ENCODE results near the gene DLX5.

Gene DLX5

GRCh38 chr7:96977445-96977844 lies 47.2 kb downstream of the DLX5 start:
- H3K9me3 ChIP-seq (ENCODE audit: low read length), result no peaks in the 10 kb centered on the region
- H3K4me3 ChIP-seq (ENCODE audit: low read depth in 1 of 2, low read length in 2 of 2), result no peak overlapping the region
- no peaks in the 10 kb centered on the region for H3K27me3 ChIP-seq (ENCODE audit: control insufficient read depth in 1 of 2, insufficient read depth in 2 of 2, low read length in 2 of 2)
- H3K27ac ChIP-seq (ENCODE audit: low read depth, low read length), result no peak overlapping the region
- H3K4me1 ChIP-seq (ENCODE audit: insufficient read depth, low read length), result no peaks in the 10 kb centered on the region
- H3K36me3 ChIP-seq (ENCODE audit: insufficient read depth, low read length), result no peaks in the 10 kb centered on the region
- H3K9ac ChIP-seq (ENCODE audit: low read length), result no peak overlapping the region

GRCh38 chr7:96976106-96976505 lies 48.5 kb downstream of the DLX5 start:
- Histone ChIP-seq H3K4me3 (ENCODE audit: low read depth in 1 of 2, low read length in 2 of 2) (no peak overlapping the region), H3K9ac (ENCODE audit: low read length) (no peak overlapping the region), H3K4me1 (ENCODE audit: insufficient read depth, low read length) (no peaks in the 10 kb centered on the region), H3K27ac (ENCODE audit: low read depth, low read length) (no peak overlapping the region), H3K27me3 (ENCODE audit: control insufficient read depth in 1 of 2, insufficient read depth in 2 of 2, low read length in 2 of 2) (no peaks in the 10 kb centered on the region), H3K9me3 (ENCODE audit: low read length) (no peaks in the 10 kb centered on the region), H3K36me3 (ENCODE audit: insufficient read depth, low read length) (no peaks in the 10 kb centered on the region)

- H3K27ac ChIP-seq (ENCODE audit: low read depth, low read length), result no peak overlapping the region
- no peaks in the 10 kb centered on the region for H3K4me1 ChIP-seq (ENCODE audit: insufficient read depth, low read length)
Measured at GRCh38 chr7:96973986-96974385, 50.6 kb downstream of the DLX5 start.

GRCh38 chr7:96970739-96971138 lies 53.9 kb downstream of the DLX5 start:
- Histone ChIP-seq H3K27me3 (ENCODE audit: control insufficient read depth in 1 of 2, insufficient read depth in 2 of 2, low read length in 2 of 2) (no peaks in the 10 kb centered on the region), H3K36me3 (ENCODE audit: insufficient read depth, low read length) (no peaks in the 10 kb centered on the region), H3K9ac (ENCODE audit: low read length) (no peak overlapping the region)

More at GRCh38 chr7:96973986-96974385, 50.6 kb downstream of the DLX5 start:
- Histone ChIP-seq H3K9me3 (ENCODE audit: low read length) (no peaks in the 10 kb centered on the region), H3K27me3 (ENCODE audit: control insufficient read depth in 1 of 2, insufficient read depth in 2 of 2, low read length in 2 of 2) (no peaks in the 10 kb centered on the region), H3K36me3 (ENCODE audit: insufficient read depth, low read length) (no peaks in the 10 kb centered on the region), H3K9ac (ENCODE audit: low read length) (no peak overlapping the region), H3K4me3 (ENCODE audit: low read depth in 1 of 2, low read length in 2 of 2) (no peak overlapping the region)

More at GRCh38 chr7:96970739-96971138, 53.9 kb downstream of the DLX5 start:
- Histone ChIP-seq H3K4me1 (ENCODE audit: insufficient read depth, low read length) (no peaks in the 10 kb centered on the region), H3K4me3 (ENCODE audit: low read depth in 1 of 2, low read length in 2 of 2) (no peak overlapping the region), H3K9me3 (ENCODE audit: low read length) (no peaks in the 10 kb centered on the region), H3K27ac (ENCODE audit: low read depth, low read length) (no peak overlapping the region)
